CD4-positive, alpha-beta T cell (primary cell): ENCODE data around the gene CASP3. TPM values are rescaled to one million over a fixed set of nuclear protein-coding genes. Genes with fewer than 3 reads are reported as not detected.

Experiments used
- ATAC-seq: fragments of 200-7000 bp; cut with Tn5 transposase; one replicate; pipeline ENCODE4 v1.10.0; 2022; ENCODE audit warnings: mild to moderate bottlenecking; ENCODE audit not compliant: poor library complexity
- CTCF ChIA-PET: fragments of 350-600 bp; sonication (Branson Sonifier 250); formaldehyde crosslinking; loops from one replicate; lab custom pipeline; 2021; ENCODE audit warnings: antibody characterized with exemption, inconsistent platforms; lab: Charles Lee
- POLR2A ChIA-PET: fragments of 350-600 bp; sonication (Branson Sonifier 250); formaldehyde crosslinking; loops from one replicate; lab custom pipeline; 2021; ENCODE audit warnings: antibody characterized with exemption, inconsistent platforms; lab: Charles Lee
- DNase-seq, 14 experiments: peaks; one replicate each; pipeline ENCODE4 v3.0.0-alpha.2; 2013 to 2020; ENCODE audit warnings: mixed read lengths in 2 of 14
- H3K27ac ChIP-seq, 2 donors: one replicate each; pipeline versions ENCODE4 v1.5.1 to v1.7.0; 2013; ENCODE audit warnings: low read length in 2 of 2, low read depth in 1 of 2, mild to moderate bottlenecking in 1 of 2
- H3K27me3 ChIP-seq, 2 experiments: 1 replicate in 1 of 2; 2 replicates in 1 of 2; pipeline versions ENCODE4 v1.6.1 to v1.7.0; 2013; ENCODE audit warnings: low read length in 2 of 2, control low read depth in 1 of 2, mild to moderate bottlenecking in 1 of 2, moderate library complexity in 1 of 2; ENCODE audit not compliant: insufficient read depth in 2 of 2, control insufficient read depth in 1 of 2
- H3K36me3 ChIP-seq: one replicate; pipeline ENCODE4 v1.6.1; 2013; ENCODE audit warnings: low read length, control low read depth; ENCODE audit not compliant: insufficient read depth
- H3K4me1 ChIP-seq: one replicate; pipeline ENCODE4 v1.6.1; 2013; ENCODE audit warnings: low read length, control low read depth; ENCODE audit not compliant: insufficient read depth
- H3K4me3 ChIP-seq: one replicate; pipeline ENCODE4 v1.5.1; 2013; ENCODE audit warnings: mild to moderate bottlenecking, low read length, moderate library complexity
- H3K9me3 ChIP-seq, 2 experiments: 1 replicate in 1 of 2; 2 replicates in 1 of 2; pipeline versions ENCODE4 v1.6.1 to v1.7.0; 2013; ENCODE audit warnings: low read length in 2 of 2, mild to moderate bottlenecking in 2 of 2, control low read depth in 1 of 2, moderate library complexity in 1 of 2; ENCODE audit not compliant: control insufficient read depth in 1 of 2, insufficient read depth in 1 of 2
- H3K27ac Mint-ChIP-seq: one replicate; pipeline ENCODE4 v1.8.0; 2020; ENCODE audit warnings: mixed read lengths
- H3K27me3 Mint-ChIP-seq: one replicate; pipeline ENCODE4 v1.8.0; 2021; ENCODE audit warnings: mixed read lengths
- H3K36me3 Mint-ChIP-seq: one replicate; pipeline ENCODE4 v1.8.0; 2021; ENCODE audit warnings: low read depth, mixed read lengths
- H3K4me1 Mint-ChIP-seq: one replicate; pipeline ENCODE4 v1.8.0; 2021; ENCODE audit warnings: low read depth, mixed read lengths
- H3K4me3 Mint-ChIP-seq: one replicate; pipeline ENCODE4 v1.8.0; 2020; ENCODE audit warnings: mild to moderate bottlenecking, mixed read lengths
- H3K9me3 Mint-ChIP-seq: one replicate; pipeline ENCODE4 v1.8.0; 2020; ENCODE audit warnings: mixed read lengths
- intact Hi-C, 2 experiments: fragments of 100-400 bp; cut with DNase I in 1 of 2; cut with micrococcal nuclease in 1 of 2; formaldehyde crosslinking; loops; one replicate each; pipeline versions ENCODE4 v1.15.1 to v1.9.0; 2023 to 2025; cut with DNase I, micrococcal nuclease
- total RNA-seq, 174 experiments: library from RNA in 2 of 174; stranded (reverse) in 2 of 174; gene quantifications; one replicate each; pipeline ENCODE4 v1.2.3 and lab custom pipeline; 2021 to 2026
- TF ChIP-seq, protein P1 (sequence below): fragments of 200-600 bp; IDR thresholded peaks from one replicate; pipeline ENCODE4 v1.8.0; 2022; ENCODE audit warnings: antibody characterized with exemption, mild to moderate bottlenecking

CASP3 gene
- total RNA-seq, 2 experiments from 2014 or later = 11.9 to 12.2 TPM

GRCh38 chr4:184684491-184685189 lies 35.4 kb upstream of the CASP3 start:
- CTCF ChIA-PET = no interaction called here

DNA sequence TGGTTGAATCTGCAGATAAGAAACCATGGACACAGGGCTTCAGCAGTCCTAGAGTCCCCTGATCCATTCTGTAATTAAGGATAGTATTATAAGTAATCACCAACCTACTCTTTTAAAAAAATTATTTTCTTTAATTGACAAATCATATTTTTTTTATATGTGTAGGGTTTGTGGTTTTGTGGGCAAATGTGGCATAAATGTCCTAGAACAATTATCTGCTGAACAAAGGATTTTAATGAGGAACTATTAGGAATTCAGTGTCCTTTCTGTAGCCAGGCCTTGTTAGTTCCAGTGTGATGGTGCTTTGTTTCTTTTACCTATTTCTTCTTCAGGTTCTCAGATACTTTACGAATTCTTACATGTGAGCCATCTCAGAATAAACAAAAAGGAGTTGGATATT lies 32.7 kb upstream of the CASP3 start:
- Mint-ChIP-seq H3K9me3 (no peaks in the 10 kb centered on the region), H3K27me3 (no peaks in the 10 kb centered on the region), H3K27ac (no peak overlapping the region), H3K4me1 (peaks cover 5% of the 10 kb centered on the region), H3K4me3 (no peak overlapping the region), H3K36me3 (peaks cover 9% of the 10 kb centered on the region)
- CTCF ChIA-PET = no interaction called here
- Histone ChIP-seq H3K4me3 (no peak overlapping the region), H3K27ac (no peak overlapping the region), H3K4me1 (no peaks in the 10 kb centered on the region), H3K9me3 (no peaks in the 10 kb centered on the region), H3K27me3 (no peaks in the 10 kb centered on the region), H3K36me3 (peaks cover 4% of the 10 kb centered on the region)
- DNase-seq (no peak), ATAC-seq (no peak)
- POLR2A ChIA-PET = interaction anchor here (0.7 kb wide), 1 partner anchor 417 kb away, joined by 3 read pairs; no protein-coding TSS in a partner anchor
- intact Hi-C loops = no loop called here
- TF ChIP-seq, protein P1, sequence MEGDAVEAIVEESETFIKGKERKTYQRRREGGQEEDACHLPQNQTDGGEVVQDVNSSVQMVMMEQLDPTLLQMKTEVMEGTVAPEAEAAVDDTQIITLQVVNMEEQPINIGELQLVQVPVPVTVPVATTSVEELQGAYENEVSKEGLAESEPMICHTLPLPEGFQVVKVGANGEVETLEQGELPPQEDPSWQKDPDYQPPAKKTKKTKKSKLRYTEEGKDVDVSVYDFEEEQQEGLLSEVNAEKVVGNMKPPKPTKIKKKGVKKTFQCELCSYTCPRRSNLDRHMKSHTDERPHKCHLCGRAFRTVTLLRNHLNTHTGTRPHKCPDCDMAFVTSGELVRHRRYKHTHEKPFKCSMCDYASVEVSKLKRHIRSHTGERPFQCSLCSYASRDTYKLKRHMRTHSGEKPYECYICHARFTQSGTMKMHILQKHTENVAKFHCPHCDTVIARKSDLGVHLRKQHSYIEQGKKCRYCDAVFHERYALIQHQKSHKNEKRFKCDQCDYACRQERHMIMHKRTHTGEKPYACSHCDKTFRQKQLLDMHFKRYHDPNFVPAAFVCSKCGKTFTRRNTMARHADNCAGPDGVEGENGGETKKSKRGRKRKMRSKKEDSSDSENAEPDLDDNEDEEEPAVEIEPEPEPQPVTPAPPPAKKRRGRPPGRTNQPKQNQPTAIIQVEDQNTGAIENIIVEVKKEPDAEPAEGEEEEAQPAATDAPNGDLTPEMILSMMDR = no peak

More at GRCh38 chr4:184684491-184685189, 35.4 kb upstream of the CASP3 start:
- H3K27ac ChIP-seq = no peak overlapping the region
- POLR2A ChIA-PET = no interaction called here
- Mint-ChIP-seq H3K4me1 (peaks cover 5% of the 10 kb centered on the region), H3K4me3 (no peak overlapping the region), H3K27ac (no peak overlapping the region), H3K9me3 (no peaks in the 10 kb centered on the region), H3K36me3 (peaks cover 9% of the 10 kb centered on the region), H3K27me3 (no peaks in the 10 kb centered on the region)
- H3K4me3 ChIP-seq = no peak overlapping the region
- no peak for ATAC-seq
- H3K27me3 ChIP-seq = no peaks in the 10 kb centered on the region
- no peaks in the 10 kb centered on the region for H3K9me3 ChIP-seq
- DNase-seq = peak in 2 of 14 experiments; percentile 15 to 22
- peaks cover 4% of the 10 kb centered on the region for H3K36me3 ChIP-seq
- H3K4me1 ChIP-seq = no peaks in the 10 kb centered on the region
- TF ChIP-seq, protein P1 = no peak
- intact Hi-C loops = no loop called here

DNA sequence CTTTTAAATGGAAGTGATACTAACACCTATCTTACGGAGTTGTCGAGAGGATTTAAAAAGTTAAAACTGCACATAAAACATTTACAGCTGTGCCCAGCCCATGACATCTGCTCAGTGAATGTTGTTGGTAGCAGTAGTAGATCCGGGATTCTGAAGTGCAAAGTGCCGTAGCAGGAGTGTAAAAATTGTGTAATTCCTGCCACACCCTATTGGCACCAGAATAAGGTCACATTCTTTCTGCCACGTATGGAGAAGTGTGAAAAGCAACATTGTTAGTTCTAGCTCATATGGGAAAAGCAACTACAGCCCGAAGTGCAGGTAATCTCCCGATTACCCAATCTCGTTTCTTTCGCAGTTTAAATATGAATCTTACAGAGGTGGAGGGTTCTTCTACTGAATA lies 31.5 kb upstream of the CASP3 start:
- DNase-seq = no peak
- Histone ChIP-seq H3K27ac (no peak overlapping the region), H3K36me3 (peaks cover 4% of the 10 kb centered on the region), H3K4me1 (no peaks in the 10 kb centered on the region), H3K9me3 (no peaks in the 10 kb centered on the region), H3K27me3 (no peaks in the 10 kb centered on the region), H3K4me3 (no peak overlapping the region)
- Mint-ChIP-seq H3K4me3 (no peak overlapping the region), H3K9me3 (no peaks in the 10 kb centered on the region), H3K27me3 (no peaks in the 10 kb centered on the region), H3K36me3 (peaks cover 3% of the 10 kb centered on the region), H3K4me1 (peaks cover 5% of the 10 kb centered on the region), H3K27ac (no peak overlapping the region)
- intact Hi-C loops = no loop called here
- no peak for ATAC-seq
- ChIA-PET CTCF (no interaction called here), POLR2A (no interaction called here)
- TF ChIP-seq, protein P1 = no peak
